GM23248 (cell line): Measurements from ENCODE around the gene ZNF326.

ENCODE experiments used
- EZH2 ChIP-seq: fragments of 200-600 bp; sonication (generic); IDR thresholded peaks from 2 replicates; pipeline ENCODE4 v1.6.1; 2018; ENCODE audit warnings: antibody characterized with exemption, mild to moderate bottlenecking; ENCODE audit not compliant: insufficient read depth, poor library complexity, severe bottlenecking
- EZH2phosphoT487 ChIP-seq: fragments of 200-600 bp; sonication (generic); IDR thresholded peaks from 2 replicates; pipeline ENCODE4 v1.6.1; 2018; ENCODE audit warnings: antibody characterized with exemption, moderate library complexity, mild to moderate bottlenecking, low read depth; ENCODE audit not compliant: insufficient read depth

- TF ChIP-seq EZH2: no peak
- TF ChIP-seq EZH2phosphoT487: no peak
Measured at GRCh38 chr1:90074970-90075391, 80.1 kb downstream of the ZNF326 start.
